Inferior parietal cortex (tissue), 1 donor: ENCODE results near the gene FAR2.
"Not testable (repeated sequence)": the region's sequence is repeated elsewhere in the genome, so short reads cannot be mapped to it uniquely, and the experiment has no call there.

ENCODE experiments used
- DNase-seq: peaks from one replicate; pipeline ENCODE4 v3.0.0-alpha.2; 2016; ENCODE audit errors: extremely low spot score

The FAR2 gene

GRCh38 chr12:29152981-29153630 is 4.0 kb downstream of the FAR2 start:
- no peak for DNase-seq

- DNase-seq: no peak
Measured at GRCh38 chr12:29155079-29155478, 6.0 kb downstream of the FAR2 start.

- DNase-seq: no peak
Measured at GRCh38 chr12:29157486-29157946, 8.4 kb downstream of the FAR2 start.

- DNase-seq: peak; percentile 82
Measured at GRCh38 chr12:29158115-29158763, 9.2 kb downstream of the FAR2 start.

GRCh38 chr12:29159661-29160060 is 10.6 kb downstream of the FAR2 start:
- no peak for DNase-seq

- DNase-seq: no peak
Measured at GRCh38 chr12:29160230-29160629, 11.2 kb downstream of the FAR2 start.

GRCh38 chr12:29163146-29163545 is 14.1 kb downstream of the FAR2 start:
- no peak for DNase-seq

GRCh38 chr12:29164477-29165393 is 15.7 kb downstream of the FAR2 start:
- DNase-seq: no peak

GRCh38 chr12:29167445-29167844 is 18.4 kb downstream of the FAR2 start:
- no peak for DNase-seq

GRCh38 chr12:29167988-29168387 is 18.9 kb downstream of the FAR2 start:
- DNase-seq: no peak

GRCh38 chr12:29169978-29170377 is 20.9 kb downstream of the FAR2 start:
- not testable (repeated sequence) for DNase-seq

- DNase-seq: not testable (repeated sequence)
Measured at GRCh38 chr12:29170478-29171084, 21.5 kb downstream of the FAR2 start.

GRCh38 chr12:29171421-29172258 is 22.6 kb downstream of the FAR2 start:
- no peak for DNase-seq

- DNase-seq: no peak
Measured at GRCh38 chr12:29176941-29177340, 27.9 kb downstream of the FAR2 start.

GRCh38 chr12:29182247-29182646 is 33.2 kb downstream of the FAR2 start:
- DNase-seq: not testable (repeated sequence)

- DNase-seq: no peak
Measured at GRCh38 chr12:29187756-29188155, 38.7 kb downstream of the FAR2 start.

GRCh38 chr12:29191267-29191850 is 42.3 kb downstream of the FAR2 start:
- DNase-seq: no peak

- DNase-seq: no peak
Measured at GRCh38 chr12:29198901-29199300, 49.8 kb downstream of the FAR2 start.

- no peak for DNase-seq
Measured at GRCh38 chr12:29200586-29200985, 51.5 kb downstream of the FAR2 start.

- no peak for DNase-seq
Measured at GRCh38 chr12:29201296-29201695, 52.2 kb downstream of the FAR2 start.

GRCh38 chr12:29201746-29202145 is 52.7 kb downstream of the FAR2 start:
- no peak for DNase-seq
